Kidney (tissue), 14 donors: ENCODE results near the gene PPP5C. TPM values are rescaled to one million over a fixed set of nuclear protein-coding genes. Genes with fewer than 3 reads are reported as not detected.
"Not testable (repeated sequence)": the region's sequence is repeated elsewhere in the genome, so short reads cannot be mapped to it uniquely, and the experiment has no call there.

Experiments used
- DNase-seq, 5 donors: peaks; one replicate each; pipeline ENCODE4 v3.0.0-alpha.2; 2013 to 2020
- FAIRE-seq: peaks from 2 replicates; lab custom pipeline; 2012; peaks lifted over from hg19 to GRCh38; lab: Jason Lieb, UNC
- H3K27ac ChIP-seq, 2 donors: one replicate each; pipeline ENCODE4 v1.7.0; 2013; ENCODE audit warnings: low read depth in 2 of 2, low read length in 2 of 2, inconsistent platforms in 1 of 2
- H3K27me3 ChIP-seq: one replicate; pipeline ENCODE4 v1.7.1; 2013; ENCODE audit warnings: low read length, inconsistent platforms; ENCODE audit not compliant: control insufficient read depth, insufficient read depth
- H3K36me3 ChIP-seq, 3 donors: one replicate each; pipeline versions ENCODE4 v1.7.0 to v1.7.1; 2013; ENCODE audit warnings: low read length in 3 of 3, control low read depth in 1 of 3, inconsistent platforms in 1 of 3; ENCODE audit not compliant: insufficient read depth in 3 of 3, control insufficient read depth in 2 of 3
- H3K4me1 ChIP-seq, 3 donors: one replicate each; pipeline versions ENCODE4 v1.7.0 to v1.7.1; 2013; ENCODE audit warnings: low read length in 3 of 3, inconsistent platforms in 1 of 3, low read depth in 1 of 3; ENCODE audit not compliant: control insufficient read depth in 2 of 3, insufficient read depth in 2 of 3
- H3K4me3 ChIP-seq, 3 donors: one replicate each; pipeline versions ENCODE4 v1.7.0 to v1.8.1; 2013; ENCODE audit warnings: low read length in 3 of 3, control low read depth in 1 of 3, inconsistent platforms in 1 of 3
- H3K9ac ChIP-seq, 3 donors: one replicate each; pipeline versions ENCODE4 v1.7.0 to v1.7.1; 2013; ENCODE audit warnings: low read length in 3 of 3, control low read depth in 1 of 3, inconsistent platforms in 1 of 3
- H3K9me3 ChIP-seq, 3 donors: one replicate each; pipeline versions ENCODE4 v1.7.0 to v1.7.1; 2013; ENCODE audit warnings: low read length in 3 of 3, control low read depth in 1 of 3, inconsistent platforms in 1 of 3; ENCODE audit not compliant: control insufficient read depth in 2 of 3, insufficient read depth in 1 of 3
- intact Hi-C: fragments of 100-400 bp; cut with DNase I; formaldehyde crosslinking; loops from one replicate; pipeline ENCODE4 v1.11.1; 2022
- polyA plus RNA-seq: library from polyadenylated mRNA; stranded (reverse); fragments of 350-450 nt; fragmentation: Illumina TruSeq; extraction: RNeasy Lipid Tissue Mini Kit (QIAGEN cat#74804); gene quantifications from one replicate; pipeline ENCODE4 v1.2.3, GENCODE V29; 2014; ENCODE audit warnings: low read depth, low replicate concordance; ENCODE audit not compliant: insufficient read depth
- total RNA-seq: library from RNA; stranded (reverse); fragmentation: NEBNext Ultra II Directional; extraction: Animal tissue kit (Norgen Biotek cat#: 25700); gene quantifications from one replicate; pipeline ENCODE4 v1.2.1, GENCODE V29; 2021
- TF ChIP-seq, protein P1 (sequence below): IDR thresholded peaks from 3 replicates; pipeline ENCODE4 v1.5.1; 2012; ENCODE audit warnings: mild to moderate bottlenecking, moderate library complexity, borderline replicate concordance; ENCODE audit not compliant: insufficient read depth; ENCODE audit errors: extremely low read depth
- donor health status: control.
- donor health status: control.
- donor health status: control.
- donor health status: control.
- donor health status: control.
- donor health status: DM: yes; HTN: yes; CAD: no.
- donor health status: Normal renal cell carcinoma (clear cell type).

Gene PPP5C
- total and polyA plus RNA-seq, 2 donors from 2014 or later = 54.3 to 63.7 TPM

DNA sequence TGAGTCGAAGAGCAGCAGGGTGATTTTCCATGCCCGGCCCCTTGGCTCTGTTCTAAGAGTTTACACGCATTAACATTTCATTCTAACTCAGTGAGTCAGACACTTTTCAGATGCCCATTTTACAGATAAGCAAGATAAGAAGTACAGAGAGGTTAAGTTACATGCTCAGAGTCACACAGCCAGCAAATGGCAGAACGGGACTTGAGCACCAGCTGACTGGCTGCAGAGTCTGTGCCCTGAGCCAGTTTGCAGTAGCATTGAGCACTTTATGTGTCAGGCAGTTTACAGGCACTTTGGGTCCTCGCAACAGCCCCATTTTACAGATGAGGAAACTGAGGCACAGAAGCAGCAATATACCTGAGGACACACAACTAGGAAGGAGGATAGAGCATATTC is 47.5 kb downstream of the PPP5C start:
- Histone ChIP-seq H3K9ac (no peak overlapping the region), H3K4me1 (no peaks in the 10 kb centered on the region), H3K27me3 (no peaks in the 10 kb centered on the region), H3K4me3 (no peak overlapping the region), H3K27ac (no peak overlapping the region), H3K9me3 (no peaks in the 10 kb centered on the region), H3K36me3 (peaks cover 4 to 16% (median 8%) of the 10 kb centered on the region in 3 donors)
- FAIRE-seq = no peak
- intact Hi-C loops = no loop called here
- DNase-seq = peak in 1 of 5 donors; percentile 46
- TF ChIP-seq, protein P1, sequence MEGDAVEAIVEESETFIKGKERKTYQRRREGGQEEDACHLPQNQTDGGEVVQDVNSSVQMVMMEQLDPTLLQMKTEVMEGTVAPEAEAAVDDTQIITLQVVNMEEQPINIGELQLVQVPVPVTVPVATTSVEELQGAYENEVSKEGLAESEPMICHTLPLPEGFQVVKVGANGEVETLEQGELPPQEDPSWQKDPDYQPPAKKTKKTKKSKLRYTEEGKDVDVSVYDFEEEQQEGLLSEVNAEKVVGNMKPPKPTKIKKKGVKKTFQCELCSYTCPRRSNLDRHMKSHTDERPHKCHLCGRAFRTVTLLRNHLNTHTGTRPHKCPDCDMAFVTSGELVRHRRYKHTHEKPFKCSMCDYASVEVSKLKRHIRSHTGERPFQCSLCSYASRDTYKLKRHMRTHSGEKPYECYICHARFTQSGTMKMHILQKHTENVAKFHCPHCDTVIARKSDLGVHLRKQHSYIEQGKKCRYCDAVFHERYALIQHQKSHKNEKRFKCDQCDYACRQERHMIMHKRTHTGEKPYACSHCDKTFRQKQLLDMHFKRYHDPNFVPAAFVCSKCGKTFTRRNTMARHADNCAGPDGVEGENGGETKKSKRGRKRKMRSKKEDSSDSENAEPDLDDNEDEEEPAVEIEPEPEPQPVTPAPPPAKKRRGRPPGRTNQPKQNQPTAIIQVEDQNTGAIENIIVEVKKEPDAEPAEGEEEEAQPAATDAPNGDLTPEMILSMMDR = no peak

DNA sequence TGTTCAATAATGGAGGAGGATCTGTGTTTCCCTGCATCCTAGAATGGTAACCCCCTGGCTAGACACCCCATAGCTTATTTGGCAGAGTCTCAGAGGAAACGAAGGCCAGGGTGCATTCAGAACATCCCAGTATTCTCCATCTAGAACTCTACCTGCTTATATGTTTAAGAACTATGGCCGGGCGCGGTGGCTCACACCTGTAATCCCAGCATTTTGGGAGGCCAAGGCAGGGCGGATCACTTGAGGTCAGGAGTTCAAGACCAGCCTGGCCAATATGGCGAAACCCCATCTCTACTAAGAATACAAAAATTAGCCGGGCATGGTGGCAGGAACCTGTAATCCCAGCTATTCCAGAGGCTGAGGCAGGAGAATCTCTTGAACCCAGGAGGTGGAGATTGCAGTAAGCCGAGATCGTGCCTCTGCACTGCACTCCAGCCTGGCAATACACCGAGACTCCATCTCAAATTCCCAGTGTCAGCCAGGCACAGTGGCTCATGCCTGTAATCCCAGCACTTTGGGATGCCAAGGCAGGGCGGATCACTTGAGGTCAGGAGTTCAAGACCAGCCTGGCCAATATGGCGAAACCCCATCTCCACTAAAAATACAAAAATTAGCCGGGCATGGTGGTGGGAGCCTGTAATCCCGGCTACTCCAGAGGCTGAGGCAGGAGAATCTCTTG is 51.1 kb downstream of the PPP5C start:
- H3K27me3 ChIP-seq, H3K9me3 ChIP-seq, FAIRE-seq, H3K27ac ChIP-seq, H3K4me3 ChIP-seq, intact Hi-C loops, H3K4me1 ChIP-seq, H3K9ac ChIP-seq, H3K36me3 ChIP-seq: not testable (repeated sequence)
- peak in 1 of 5 donors; percentile 16 for DNase-seq

DNA sequence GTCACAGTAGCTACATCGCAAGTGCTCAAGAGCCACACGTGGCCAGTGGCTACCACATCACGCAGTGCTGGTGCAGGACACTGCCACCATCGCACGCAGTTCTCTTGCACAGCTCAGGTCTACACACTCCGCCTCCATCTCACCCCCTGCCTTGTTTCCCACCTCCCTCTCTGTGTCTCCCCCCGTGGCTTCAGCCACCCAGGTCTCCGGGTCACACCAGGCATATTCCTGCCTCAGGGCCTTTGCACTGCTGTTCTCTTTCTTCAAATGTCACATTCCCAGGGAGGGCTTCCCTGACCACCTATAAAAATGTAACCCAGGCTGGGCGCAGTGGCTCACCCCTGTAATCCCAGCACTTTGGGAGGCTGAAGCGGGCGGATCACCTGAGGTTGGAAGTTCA is 55.8 kb downstream of the PPP5C start:
- intact Hi-C loops = loop anchor here (5.0 kb wide), 1 partner anchor 85 kb away; no protein-coding TSS in a partner anchor
- DNase-seq (peak in 2 of 5 donors; percentile 49 to 62), FAIRE-seq (no peak)
- H3K9ac ChIP-seq = no peak overlapping the region
- peaks cover 0 to 12% (median 0%) of the 10 kb centered on the region in 3 donors for H3K4me1 ChIP-seq
- TF ChIP-seq, protein P1 = no peak
- H3K4me3 ChIP-seq = peak overlapping the region in 1 of 3 donors; percentile 9
- H3K9me3 ChIP-seq = no peaks in the 10 kb centered on the region
- H3K36me3 ChIP-seq = no peaks in the 10 kb centered on the region
- H3K27ac ChIP-seq = no peak overlapping the region
- H3K27me3 ChIP-seq = no peaks in the 10 kb centered on the region

DNA sequence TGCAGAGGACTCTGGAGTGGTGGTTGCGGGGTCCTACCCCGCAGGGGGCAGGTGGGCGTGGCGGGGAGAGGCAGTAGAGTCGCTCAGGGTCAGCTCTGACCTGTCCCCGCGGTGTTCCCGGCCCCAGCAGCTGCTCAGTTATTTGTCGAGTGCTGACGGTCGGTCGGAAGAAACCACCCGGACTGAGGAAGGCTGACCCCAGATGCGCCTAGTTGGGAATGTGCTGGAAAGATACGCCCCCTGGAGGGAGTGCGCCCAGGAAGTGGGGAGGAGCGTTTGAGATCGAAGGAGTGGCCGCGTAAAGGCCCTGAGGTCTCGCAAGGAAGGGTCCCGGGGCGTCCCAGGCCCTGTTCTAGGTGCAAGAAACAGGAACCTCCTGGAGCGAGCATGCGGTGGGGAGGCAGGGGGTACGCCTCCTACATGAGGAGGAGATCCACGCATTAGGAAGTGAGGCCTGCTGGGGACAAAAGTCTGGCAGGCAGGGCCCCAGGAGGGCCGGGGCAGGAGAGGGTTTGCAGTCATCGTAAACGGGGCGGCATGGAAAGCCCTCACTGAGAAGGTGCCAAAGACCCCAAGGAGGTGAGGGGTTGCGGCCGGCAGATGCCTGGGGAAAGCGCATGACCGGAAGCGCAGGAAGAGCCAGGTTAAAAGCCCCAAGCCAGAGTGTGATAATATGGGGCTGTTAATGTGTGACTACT is 57.3 kb downstream of the PPP5C start:
- Histone ChIP-seq H3K27ac (peak overlapping the region; percentile 89 to 90), H3K9me3 (no peaks in the 10 kb centered on the region), H3K27me3 (no peaks in the 10 kb centered on the region), H3K36me3 (no peaks in the 10 kb centered on the region), H3K4me1 (peaks cover 0 to 15% (median 0%) of the 10 kb centered on the region in 3 donors), H3K9ac (peak overlapping the region in 2 of 3 donors; percentile 52 to 68), H3K4me3 (peak overlapping the region; percentile 12 to 73 (median 68))
- intact Hi-C loops = loop anchor here (5.0 kb wide), 1 partner anchor 83 kb away; no protein-coding TSS in a partner anchor
- TF ChIP-seq, protein P1 = peak; percentile 7
- FAIRE-seq (no peak), DNase-seq (peak; percentile 75 to 89 (median 85))
